ENCODE data around the gene GAPDH. TPM values are rescaled to one million over a fixed set of nuclear protein-coding genes. Genes with fewer than 3 reads are reported as not detected.

The GAPDH gene
- total RNA-seq, 1 donor from 2014 or later = 2,297 TPM

GRCh38 chr12:6550294-6551062 lies 16.2 kb downstream of the GAPDH start:
- Histone ChIP-seq H3K36me3 (peaks cover 0 to 8% of the 10 kb centered on the region in 2 donors), H3K4me3 (peak overlapping the region in 1 of 2 donors; percentile 30), H3K27ac (peak overlapping the region; percentile 86), H3K27me3 (no peaks in the 10 kb centered on the region), H3K4me1 (peaks cover 70% of the 10 kb centered on the region), H3K9me3 (no peaks in the 10 kb centered on the region)
- no peak for DNase-seq (ENCODE audit: extremely low spot score in 2 of 2)
- intact Hi-C loops (cut with DNase I) = loop anchor here (5.0 kb wide), 1 partner anchor 223 kb away; no protein-coding TSS in a partner anchor
- TF ChIP-seq POLR2A (IDR thresholded peaks at IDR 0.05) (no peak), POLR2AphosphoS5 (IDR thresholded peaks at IDR 0.05; ENCODE audit: insufficient read depth in 1 of 2, low read depth in 1 of 2) (no peak), CTCF (IDR thresholded peaks at IDR 0.05) (no peak)

GRCh38 chr12:6551063-6551461 lies 16.7 kb downstream of the GAPDH start:
- Histone ChIP-seq H3K36me3 (peaks cover 0 to 8% of the 10 kb centered on the region in 2 donors), H3K27ac (peak overlapping the region; percentile 86), H3K9me3 (no peaks in the 10 kb centered on the region), H3K4me1 (peaks cover 71% of the 10 kb centered on the region), H3K27me3 (no peaks in the 10 kb centered on the region), H3K4me3 (peak overlapping the region in 1 of 2 donors; percentile 30)
- intact Hi-C loops (cut with DNase I) = loop anchor here (5.0 kb wide), 1 partner anchor 224 kb away; no protein-coding TSS in a partner anchor
- peak in 1 of 2 donors; percentile 95 for DNase-seq (ENCODE audit: extremely low spot score in 2 of 2)
- TF ChIP-seq POLR2A (IDR thresholded peaks at IDR 0.05) (no peak), POLR2AphosphoS5 (IDR thresholded peaks at IDR 0.05; ENCODE audit: insufficient read depth in 1 of 2, low read depth in 1 of 2) (peak in 1 of 2 donors; percentile 41)

- Histone ChIP-seq H3K9me3 (no peaks in the 10 kb centered on the region), H3K27me3 (no peaks in the 10 kb centered on the region), H3K27ac (peak overlapping the region; percentile 86), H3K4me3 (peak overlapping the region in 1 of 2 donors; percentile 30), H3K4me1 (peaks cover 76% of the 10 kb centered on the region), H3K36me3 (peaks cover 0 to 8% of the 10 kb centered on the region in 2 donors)
- no peak for TF ChIP-seq POLR2A (IDR thresholded peaks at IDR 0.05)
- no peak for TF ChIP-seq CTCF (IDR thresholded peaks at IDR 0.05)
- no peak for TF ChIP-seq POLR2AphosphoS5 (IDR thresholded peaks at IDR 0.05; ENCODE audit: insufficient read depth in 1 of 2, low read depth in 1 of 2)
- DNase-seq (ENCODE audit: extremely low spot score in 2 of 2) = no peak
- intact Hi-C loops (cut with DNase I) = loop anchor here (5.0 kb wide), 1 partner anchor 224 kb away; no protein-coding TSS in a partner anchor
Observed at GRCh38 chr12:6551496-6552139, 17.3 kb downstream of the GAPDH start.

GRCh38 chr12:6552140-6552551 lies 17.8 kb downstream of the GAPDH start:
- peaks cover 0 to 13% of the 10 kb centered on the region in 2 donors for H3K36me3 ChIP-seq
- H3K4me1 ChIP-seq = peaks cover 76% of the 10 kb centered on the region
- H3K27ac ChIP-seq = peak overlapping the region; percentile 86
- H3K4me3 ChIP-seq = peak overlapping the region in 1 of 2 donors; percentile 30
- H3K9me3 ChIP-seq = no peaks in the 10 kb centered on the region
- no peaks in the 10 kb centered on the region for H3K27me3 ChIP-seq
- TF ChIP-seq POLR2A (IDR thresholded peaks at IDR 0.05) (no peak), POLR2AphosphoS5 (IDR thresholded peaks at IDR 0.05; ENCODE audit: insufficient read depth in 1 of 2, low read depth in 1 of 2) (peak in 1 of 2 donors; percentile 29)
- DNase-seq (ENCODE audit: extremely low spot score in 2 of 2) = no peak
- intact Hi-C loops (cut with DNase I) = loop anchor here (5.0 kb wide), 1 partner anchor 225 kb away; no protein-coding TSS in a partner anchor

GRCh38 chr12:6553051-6553868 lies 18.9 kb downstream of the GAPDH start:
- peaks cover 0 to 15% of the 10 kb centered on the region in 2 donors for H3K36me3 ChIP-seq
- peak overlapping the region in 1 of 2 donors; percentile 61 for H3K4me3 ChIP-seq
- no peak for DNase-seq (ENCODE audit: extremely low spot score in 2 of 2)

More at GRCh38 chr12:6553051-6553868, 18.9 kb downstream of the GAPDH start:
- Histone ChIP-seq H3K9me3 (no peaks in the 10 kb centered on the region), H3K4me1 (peaks cover 68% of the 10 kb centered on the region), H3K27ac (peak overlapping the region; percentile 86), H3K27me3 (no peaks in the 10 kb centered on the region)
- TF ChIP-seq CTCF (IDR thresholded peaks at IDR 0.05) (no peak), POLR2AphosphoS5 (IDR thresholded peaks at IDR 0.05; ENCODE audit: insufficient read depth in 1 of 2, low read depth in 1 of 2) (peak in 1 of 2 donors; percentile 25), POLR2A (IDR thresholded peaks at IDR 0.05) (no peak)
- intact Hi-C loops (cut with DNase I) = loop anchor here (5.0 kb wide), 1 partner anchor 226 kb away; no protein-coding TSS in a partner anchor
